H1 (cell line): ENCODE data around the gene ZNF407. TPM values are rescaled to one million over a fixed set of nuclear protein-coding genes. Genes with fewer than 3 reads are reported as not detected.

Experiments
- CTCF ChIA-PET: fragments of 300-600 bp; sonication (Branson Sonifier 250); formaldehyde crosslinking; loops from one replicate; lab custom pipeline; 2021; ENCODE audit not compliant: partially characterized antibody; lab: Charles Lee
- POLR2A ChIA-PET: fragments of 300-600 bp; sonication (Branson Sonifier 250); formaldehyde crosslinking; loops from one replicate; lab custom pipeline; 2021; ENCODE audit warnings: inconsistent platforms; ENCODE audit not compliant: partially characterized antibody; lab: Charles Lee
- DNase-seq, 2 experiments: peaks; one replicate each; pipeline versions ENCODE4 v3.0.0 to v3.0.0-alpha.2; 2010 to 2022; ENCODE audit warnings: low spot score in 2 of 2, low read depth in 1 of 2, mixed read lengths in 1 of 2
- FAIRE-seq: peaks from 2 replicates; lab custom pipeline; 2011; peaks lifted over from hg19 to GRCh38; lab: Jason Lieb, UNC
- H2AFZ ChIP-seq: 2 replicates; pipeline ENCODE4 v1.8.1; 2012; ENCODE audit warnings: low read length, inconsistent platforms
- H2AK5ac ChIP-seq: 2 replicates; pipeline ENCODE4 v1.6.1; 2013; ENCODE audit warnings: low read depth, low read length
- H2BK120ac ChIP-seq: replicated peaks from 2 replicates; pipeline ENCODE3; 2013; ENCODE audit warnings: low read depth, low read length, inconsistent platforms
- H2BK12ac ChIP-seq: 2 replicates; pipeline ENCODE4 v1.6.1; 2013; ENCODE audit warnings: low read depth, low read length
- H2BK15ac ChIP-seq: 2 replicates; pipeline ENCODE4 v1.6.1; 2013; ENCODE audit warnings: low read length
- H2BK20ac ChIP-seq: 2 replicates; pipeline ENCODE4 v1.6.1; 2013; ENCODE audit warnings: low read length
- H2BK5ac ChIP-seq: 2 replicates; pipeline ENCODE4 v1.6.1; 2013; ENCODE audit warnings: low read depth, low read length
- H3K14ac ChIP-seq: 2 replicates; pipeline ENCODE4 v1.6.1; 2013; ENCODE audit warnings: inconsistent platforms; ENCODE audit not compliant: insufficient read length
- H3K18ac ChIP-seq: 2 replicates; pipeline ENCODE4 v1.6.1; 2013; ENCODE audit warnings: low read length; ENCODE audit errors: extremely low read depth
- H3K23ac ChIP-seq: 2 replicates; pipeline ENCODE4 v1.6.1; 2013; ENCODE audit warnings: inconsistent platforms; ENCODE audit not compliant: insufficient read length
- H3K23me2 ChIP-seq: 2 replicates; pipeline ENCODE4 v1.6.1; 2013; ENCODE audit warnings: low read depth, low read length
- H3K27ac ChIP-seq: 2 replicates; pipeline ENCODE4 v1.6.1; 2011; ENCODE audit warnings: low read depth, low read length, inconsistent platforms
- H3K27me3 ChIP-seq, 4 experiments: replicated peaks in 1 of 4; 1 replicate in 1 of 4; 2 replicates in 3 of 4; pipeline versions ENCODE4 v1.6.1 to v1.8.1; 2011 to 2013; ENCODE audit warnings: low read length in 3 of 4, mild to moderate bottlenecking in 3 of 4, inconsistent platforms in 2 of 4, mixed read lengths in 2 of 4, moderate library complexity in 1 of 4; ENCODE audit not compliant: control insufficient read depth in 3 of 4, insufficient read depth in 3 of 4; ENCODE audit errors: extremely low read depth in 1 of 4
- H3K36me3 ChIP-seq, 4 experiments: 2 replicates each; pipeline versions ENCODE4 v1.6.1 to v1.8.1; 2011 to 2013; ENCODE audit warnings: mild to moderate bottlenecking in 4 of 4, low read length in 3 of 4, moderate library complexity in 2 of 4, control low read depth in 1 of 4, inconsistent platforms in 1 of 4; ENCODE audit not compliant: insufficient read depth in 4 of 4, control insufficient read depth in 2 of 4
- H3K4ac ChIP-seq: replicated peaks from 2 replicates; pipeline ENCODE3; 2013; ENCODE audit warnings: low read length, low read depth, mixed read lengths, inconsistent platforms; ENCODE audit not compliant: insufficient read length
- H3K4me1 ChIP-seq, 4 experiments: replicated peaks in 1 of 4; 1 replicate in 1 of 4; 2 replicates in 3 of 4; pipeline versions ENCODE4 v1.6.1 to v1.8.1; 2011 to 2013; ENCODE audit warnings: low read length in 3 of 4, inconsistent platforms in 2 of 4, mixed read lengths in 1 of 4; ENCODE audit not compliant: insufficient read depth in 4 of 4, control insufficient read depth in 3 of 4
- H3K4me2 ChIP-seq, 2 experiments: 2 replicates each; pipeline versions ENCODE4 v1.6.1 to v1.8.1; 2011 to 2013; ENCODE audit warnings: low read depth in 2 of 2, low read length in 2 of 2, control low read depth in 1 of 2, inconsistent platforms in 1 of 2, mild to moderate bottlenecking in 1 of 2; ENCODE audit not compliant: insufficient read depth in 1 of 2
- H3K4me3 ChIP-seq, 4 experiments: fragments of 200-600, 300-600 bp in 1 of 4; sonication (generic), shearing (Covaris generic), sonication (Bioruptor Twin) in 1 of 4; 2 replicates each; pipeline versions ENCODE4 v1.5.1 to v1.8.1; 2011 to 2016; ENCODE audit warnings: low read length in 4 of 4, low read depth in 3 of 4, control low read depth in 2 of 4, inconsistent platforms in 2 of 4, mild to moderate bottlenecking in 2 of 4, mixed read lengths in 1 of 4, moderate library complexity in 1 of 4; ENCODE audit not compliant: insufficient read depth in 2 of 4; ENCODE audit errors: extremely low read depth in 1 of 4
- H3K56ac ChIP-seq: replicated peaks from 2 replicates; pipeline ENCODE3; 2013; ENCODE audit warnings: low read depth, mild to moderate bottlenecking, mixed read lengths, low read length, inconsistent platforms; ENCODE audit not compliant: insufficient read length
- H3K79me1 ChIP-seq: 2 replicates; pipeline ENCODE4 v1.6.1; 2013; ENCODE audit warnings: low read depth, low read length, control low read depth
- H3K79me2 ChIP-seq, 2 experiments: 2 replicates each; pipeline versions ENCODE4 v1.6.1 to v1.8.1; 2012 to 2013; ENCODE audit warnings: low read length in 2 of 2, mild to moderate bottlenecking in 2 of 2, inconsistent platforms in 1 of 2; ENCODE audit not compliant: insufficient read depth in 2 of 2, control insufficient read depth in 1 of 2
- H3K9ac ChIP-seq, 4 experiments: replicated peaks in 1 of 4; 1 replicate in 1 of 4; 2 replicates in 3 of 4; pipeline versions ENCODE4 v1.6.1 to v1.8.1; 2011 to 2013; ENCODE audit warnings: low read depth in 3 of 4, low read length in 3 of 4, control low read depth in 2 of 4, mild to moderate bottlenecking in 2 of 4, moderate library complexity in 2 of 4, inconsistent platforms in 1 of 4; ENCODE audit errors: extremely low read depth in 1 of 4
- H3K9me3 ChIP-seq, 2 experiments: 2 replicates each; pipeline versions ENCODE4 v1.6.1 to v1.8.1; 2012 to 2013; ENCODE audit warnings: mild to moderate bottlenecking in 2 of 2, moderate library complexity in 2 of 2, control low read depth in 1 of 2, inconsistent platforms in 1 of 2, low read depth in 1 of 2, low read length in 1 of 2, mixed read lengths in 1 of 2; ENCODE audit not compliant: insufficient read depth in 2 of 2
- H4K20me1 ChIP-seq, 2 experiments: replicated peaks in 1 of 2; 2 replicates each; pipeline versions ENCODE3 to v1.8.1; 2011 to 2013; ENCODE audit warnings: inconsistent platforms in 2 of 2, low read length in 2 of 2, mild to moderate bottlenecking in 1 of 2; ENCODE audit not compliant: insufficient read depth in 2 of 2, control insufficient read depth in 1 of 2
- H4K5ac ChIP-seq: 2 replicates; pipeline ENCODE4 v1.6.1; 2013; ENCODE audit warnings: low read length, low read depth, mixed read lengths, inconsistent platforms; ENCODE audit not compliant: insufficient read length
- H4K8ac ChIP-seq: 2 replicates; pipeline ENCODE4 v1.8.0; 2013; ENCODE audit warnings: mild to moderate bottlenecking, moderate library complexity, low read length, inconsistent platforms; ENCODE audit not compliant: insufficient read depth; ENCODE audit errors: extremely low read depth
- H4K91ac ChIP-seq: replicated peaks from 2 replicates; pipeline ENCODE3; 2013; ENCODE audit warnings: low read length, mixed read lengths, inconsistent platforms; ENCODE audit not compliant: insufficient read length
- BRCA1 ChIP-seq: IDR thresholded peaks from 2 replicates; pipeline ENCODE4 v1.6.1; 2012; ENCODE audit warnings: low read depth, low read length, improper control_type of control experiment
- CHD2 ChIP-seq: IDR thresholded peaks from 2 replicates; pipeline ENCODE4 v1.6.1; 2012; ENCODE audit warnings: low read length, improper control_type of control experiment
- EP300 ChIP-seq, 2 experiments: IDR thresholded peaks; 1 replicate in 1 of 2; 2 replicates in 1 of 2; pipeline ENCODE4 v1.6.1; 2011 to 2012; ENCODE audit warnings: low read depth in 2 of 2, low read length in 2 of 2, mild to moderate bottlenecking in 2 of 2, borderline replicate concordance in 1 of 2, inconsistent platforms in 1 of 2, moderate library complexity in 1 of 2
- GTF2F1 ChIP-seq: IDR thresholded peaks from 2 replicates; pipeline ENCODE4 v1.6.1; 2012; ENCODE audit warnings: low read depth, low read length, improper control_type of control experiment, borderline replicate concordance
- HDAC6 ChIP-seq: IDR thresholded peaks from one replicate; pipeline ENCODE4 v1.7.1; 2012; ENCODE audit warnings: low read depth, mild to moderate bottlenecking, inconsistent platforms, low read length, moderate library complexity
- JUN ChIP-seq: IDR thresholded peaks from 2 replicates; pipeline ENCODE4 v1.6.1; 2011; ENCODE audit warnings: low read depth, mild to moderate bottlenecking, improper control_type of control experiment, low read length
- KDM1A ChIP-seq: fragments of 200-600, 300-600 bp; sonication (generic); IDR thresholded peaks from 2 replicates; pipeline ENCODE4 v1.7.1; 2016; ENCODE audit warnings: mild to moderate bottlenecking, low read length, borderline replicate concordance
- KDM5A ChIP-seq: fragments of 200-600 bp; IDR thresholded peaks from 2 replicates; pipeline ENCODE4 v1.7.1; 2012; ENCODE audit warnings: mild to moderate bottlenecking, low read length, inconsistent platforms, mixed read lengths
- NRF1 ChIP-seq: IDR thresholded peaks from 2 replicates; pipeline ENCODE4 v1.6.1; 2011; ENCODE audit warnings: mild to moderate bottlenecking, low read depth, low read length, improper control_type of control experiment
- POLR2AphosphoS5 ChIP-seq: IDR thresholded peaks from 2 replicates; pipeline ENCODE4 v1.6.1; 2011; ENCODE audit warnings: low read depth, low read length
- TAF1 ChIP-seq: IDR thresholded peaks from 2 replicates; pipeline ENCODE4 v1.6.1; 2011; ENCODE audit warnings: mild to moderate bottlenecking, low read depth, low read length
- TCF12 ChIP-seq: IDR thresholded peaks from 2 replicates; pipeline ENCODE4 v1.6.1; 2011; ENCODE audit warnings: low read depth, mild to moderate bottlenecking, low read length
- WGBS, 2 experiments: shearing (Covaris generic) in 1 of 2; methylation state at CpG; one replicate each; pipeline versions ENCODE4 v1.1.6 to v1.1.7; 2013 to 2015; ENCODE audit warnings: low lambda C conversion rate in 2 of 2, mixed read lengths in 2 of 2, inconsistent platforms in 1 of 2, low coverage in 1 of 2, missing lambda C conversion rate in 1 of 2; ENCODE audit not compliant: insufficient replicate concordance in 2 of 2, insufficient coverage in 1 of 2, insufficient read length in 1 of 2; ENCODE audit errors: extremely low coverage in 1 of 2, missing lambda C conversion rate in 1 of 2; 5-methylcytosine and 5-hydroxymethylcytosine counted together
- polyA plus RNA-seq, 7 experiments: library from polyadenylated mRNA; depleted of rRNA in 3 of 7; stranded (reverse) in 5 of 7; unstranded in 2 of 7; fragments of >200 nt in 5 of 7; fragments of 200-250 nt in 2 of 7; gene quantifications; 1 replicate in 5 of 7; 2 replicates in 1 of 7; 4 replicates in 1 of 7; pipeline versions ENCODE4 v1.2.1 to v1.2.3, GENCODE V29; 2011 to 2013; ENCODE audit warnings: missing spikeins in 2 of 7, mixed read lengths in 2 of 7
- total RNA-seq: library from RNA; stranded (reverse); fragmentation: NEBNext Ultra II Directional; extraction: Animal tissue kit (Norgen Biotek cat#: 25700); gene quantifications from 2 replicates; pipeline ENCODE4 v1.2.1, GENCODE V29; 2021
- TF ChIP-seq, protein P1 (sequence below): IDR thresholded peaks from 2 replicates; pipeline ENCODE4 v1.6.1; 2012; ENCODE audit warnings: inconsistent platforms
- TF ChIP-seq, protein P2 (sequence below): IDR thresholded peaks from 2 replicates; pipeline ENCODE4 v1.6.1; 2011; ENCODE audit warnings: low read length, improper control_type of control experiment

The ZNF407 gene
- total and polyA plus RNA-seq, 2 of the 8 experiments (the other 6 are each of a cell fraction or from before 2014, with no cell fraction given) = 1.5 to 6.8 TPM

DNA sequence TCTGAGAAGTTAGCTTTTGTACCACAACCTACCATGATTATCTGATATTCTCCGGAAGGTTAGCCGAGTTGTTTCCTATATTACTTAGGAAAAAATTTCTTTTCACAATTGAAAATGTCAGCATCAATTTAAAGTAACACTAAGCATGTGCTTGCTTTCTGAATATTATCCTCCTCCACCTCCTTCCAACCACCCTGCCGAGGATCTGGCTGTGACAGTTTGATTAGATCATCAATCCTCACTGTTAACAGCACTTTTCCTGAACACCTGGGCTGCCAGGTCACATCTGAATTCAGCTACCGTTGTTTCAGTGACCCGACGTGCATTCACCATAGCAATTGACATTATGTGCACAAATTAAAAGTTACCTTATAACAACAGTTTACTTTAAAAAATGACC is 207.0 kb downstream of the ZNF407 start:
- FAIRE-seq (no peak), DNase-seq (no peak)
- no peaks in the 10 kb centered on the region for H3K23me2 ChIP-seq
- ChIA-PET POLR2A (no interaction called here), CTCF (interaction anchor here (1.0 kb wide), 2 partner anchors 9 to 159 kb away, joined by 3 read pairs; no protein-coding TSS in a partner anchor)
- H3K4me3 ChIP-seq = no peak overlapping the region
- no peaks in the 10 kb centered on the region for H3K9me3 ChIP-seq
- WGBS, 2 experiments = 63% methylated on average over 6 of the region's 6 CpGs; no CpG with 5 or more reads in 1 of the 2 experiments
- H3K56ac ChIP-seq = no peak overlapping the region
- H4K20me1 ChIP-seq = no peaks in the 10 kb centered on the region
- H2AK5ac ChIP-seq = no peak overlapping the region
- H4K91ac ChIP-seq = no peak overlapping the region
- H3K9ac ChIP-seq = no peak overlapping the region
- H2AFZ ChIP-seq = no peak overlapping the region
- no peak overlapping the region for H2BK5ac ChIP-seq
- no peaks in the 10 kb centered on the region for H3K27me3 ChIP-seq
- H3K36me3 ChIP-seq = no peaks in the 10 kb centered on the region
- H4K5ac ChIP-seq = no peak overlapping the region
- no peak overlapping the region for H3K4ac ChIP-seq
- H3K27ac ChIP-seq = no peak overlapping the region
- H3K18ac ChIP-seq = no peak overlapping the region
- H3K4me1 ChIP-seq = peaks cover 0 to 17% (median 4%) of the 10 kb centered on the region in 4 experiments; a peak in 3 of 7 replicates
- H2BK15ac ChIP-seq = no peak overlapping the region
- no peak overlapping the region for H2BK120ac ChIP-seq
- no peaks in the 10 kb centered on the region for H3K79me1 ChIP-seq
- no peak overlapping the region for H3K23ac ChIP-seq
- no peak overlapping the region for H2BK12ac ChIP-seq
- H4K8ac ChIP-seq = no peak overlapping the region
- no peak overlapping the region for H3K4me2 ChIP-seq
- H3K14ac ChIP-seq = no peak overlapping the region
- no peak overlapping the region for H2BK20ac ChIP-seq
- H3K79me2 ChIP-seq = no peaks in the 10 kb centered on the region
- no peak for TF ChIP-seq NRF1
- TF ChIP-seq BRCA1 = no peak
- TF ChIP-seq GTF2F1 = no peak
- no peak for TF ChIP-seq JUN
- TF ChIP-seq KDM1A = no peak
- TF ChIP-seq HDAC6 = no peak
- TF ChIP-seq, protein P1, sequence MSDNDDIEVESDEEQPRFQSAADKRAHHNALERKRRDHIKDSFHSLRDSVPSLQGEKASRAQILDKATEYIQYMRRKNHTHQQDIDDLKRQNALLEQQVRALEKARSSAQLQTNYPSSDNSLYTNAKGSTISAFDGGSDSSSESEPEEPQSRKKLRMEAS = no peak
- TF ChIP-seq POLR2AphosphoS5 = no peak
- TF ChIP-seq CHD2 = no peak
- no peak for TF ChIP-seq TCF12
- TF ChIP-seq KDM5A = no peak
- no peak for TF ChIP-seq EP300 (IDR thresholded peaks at IDR 0.05; ENCODE audit: borderline replicate concordance in 1 of 2, low read depth in 2 of 2, low read length in 2 of 2)
- TF ChIP-seq TAF1 = no peak
- TF ChIP-seq, protein P2, sequence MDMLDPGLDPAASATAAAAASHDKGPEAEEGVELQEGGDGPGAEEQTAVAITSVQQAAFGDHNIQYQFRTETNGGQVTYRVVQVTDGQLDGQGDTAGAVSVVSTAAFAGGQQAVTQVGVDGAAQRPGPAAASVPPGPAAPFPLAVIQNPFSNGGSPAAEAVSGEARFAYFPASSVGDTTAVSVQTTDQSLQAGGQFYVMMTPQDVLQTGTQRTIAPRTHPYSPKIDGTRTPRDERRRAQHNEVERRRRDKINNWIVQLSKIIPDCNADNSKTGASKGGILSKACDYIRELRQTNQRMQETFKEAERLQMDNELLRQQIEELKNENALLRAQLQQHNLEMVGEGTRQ = no peak
